K562 (cell line): Measurements from ENCODE around the gene DEGS2. TPM values are rescaled to one million over a fixed set of nuclear protein-coding genes. Genes with fewer than 3 reads are reported as not detected.

Experiments used
- CAMTA2 ChIP-seq: fragments of 250-450 bp; sonication (Bioruptor Pico); conservative IDR thresholded peaks from 2 replicates; pipeline ENCODE4 v1.5.1; 2022
- CC2D1A ChIP-seq: fragments of 450-650 bp; IDR thresholded peaks from 2 replicates; pipeline ENCODE4 v1.6.1; 2017; ENCODE audit warnings: mild to moderate bottlenecking
- ERF ChIP-seq: fragments of 450-650 bp; formaldehyde crosslinking; IDR thresholded peaks from 2 replicates; pipeline ENCODE4 v1.4.0; 2020; ENCODE audit warnings: mild to moderate bottlenecking, mixed read lengths
- ESRRB ChIP-seq: fragments of 250-450 bp; sonication (Bioruptor Pico); IDR thresholded peaks from 2 replicates; pipeline ENCODE4 v1.5.0; 2020; ENCODE audit warnings: mild to moderate bottlenecking, moderate library complexity, borderline replicate concordance
- EZH2 ChIP-seq: IDR thresholded peaks from 2 replicates; pipeline ENCODE4 v1.6.1; 2012; ENCODE audit warnings: low read depth, mild to moderate bottlenecking, inconsistent platforms, low read length, borderline replicate concordance
- L3MBTL2 ChIP-seq: fragments of 450-650 bp; IDR thresholded peaks from 2 replicates; pipeline ENCODE4 v1.6.1; 2016; ENCODE audit warnings: mild to moderate bottlenecking, moderate library complexity
- NBN ChIP-seq: fragments of 450-650 bp; IDR thresholded peaks from 2 replicates; pipeline ENCODE4 v1.6.1; 2016; ENCODE audit warnings: low read depth, mild to moderate bottlenecking
- NR2C2 ChIP-seq, 2 experiments: fragments of 200-800 bp in 1 of 2; sonication (Bioruptor generic) in 1 of 2; sonication (generic) in 1 of 2; formaldehyde crosslinking in 1 of 2; IDR thresholded peaks; 2 replicates each; pipeline versions ENCODE4 v1.6.1 to v1.8.0; 2016 to 2022; ENCODE audit warnings: mild to moderate bottlenecking in 1 of 2, missing compliant biosample characterization in 1 of 2, missing genetic modification characterization in 1 of 2, missing genetic modification reagents in 1 of 2
- NR2F6 ChIP-seq: fragments of 450-650 bp; formaldehyde crosslinking; IDR thresholded peaks from 2 replicates; pipeline ENCODE4 v1.4.0; 2020; ENCODE audit warnings: mild to moderate bottlenecking
- NR3C1 ChIP-seq: sonication (generic); formaldehyde crosslinking; IDR thresholded peaks from 2 replicates; pipeline ENCODE4 v1.8.1; 2022; ENCODE audit warnings: missing genetic modification reagents
- PATZ1 ChIP-seq: fragments of 250-450 bp; sonication (Bioruptor Pico); IDR thresholded peaks from 2 replicates; pipeline ENCODE4 v1.5.0; 2020; ENCODE audit warnings: mild to moderate bottlenecking, borderline replicate concordance
- PREB ChIP-seq: sonication (generic); formaldehyde crosslinking; IDR thresholded peaks from 2 replicates; pipeline ENCODE4 v1.8.1; 2023; ENCODE audit warnings: mild to moderate bottlenecking, missing genetic modification reagents
- RAD21 ChIP-seq, 2 experiments: fragments of 250-450 bp in 1 of 2; fragments of 450-650 bp in 1 of 2; sonication (Bioruptor Pico) in 1 of 2; formaldehyde crosslinking in 1 of 2; IDR thresholded peaks in 1 of 2; conservative IDR thresholded peaks in 1 of 2; 2 replicates each; pipeline versions ENCODE4 v1.4.0 to v1.8.0; 2020 to 2022; ENCODE audit warnings: mild to moderate bottlenecking in 2 of 2, moderate library complexity in 1 of 2
- RBM14 ChIP-seq: fragments of 200-400 bp; formaldehyde crosslinking; IDR thresholded peaks from 2 replicates; pipeline ENCODE4 v1.6.1; 2018; ENCODE audit warnings: low read depth, mild to moderate bottlenecking, low read length, moderate library complexity, borderline replicate concordance; ENCODE audit not compliant: insufficient read depth
- RBM15 ChIP-seq: fragments of 200-400 bp; formaldehyde crosslinking; IDR thresholded peaks from 2 replicates; pipeline ENCODE4 v1.6.1; 2018; ENCODE audit warnings: mild to moderate bottlenecking, low read length, moderate library complexity; ENCODE audit not compliant: insufficient read depth
- TBL1XR1 ChIP-seq, 2 experiments: IDR thresholded peaks; 2 replicates each; pipeline ENCODE4 v1.6.1; 2012; ENCODE audit warnings: improper control_type of control experiment in 2 of 2, low read length in 2 of 2, mild to moderate bottlenecking in 1 of 2
- TCF7 ChIP-seq: sonication (generic); IDR thresholded peaks from 2 replicates; pipeline ENCODE4 v1.6.1; 2016; ENCODE audit warnings: antibody characterized with exemption, borderline replicate concordance
- ZBED1 ChIP-seq: IDR thresholded peaks from 2 replicates; pipeline ENCODE4 v1.6.1; 2014
- ZBTB12 ChIP-seq: fragments of 250-450 bp; sonication (Bioruptor Pico); IDR thresholded peaks from 2 replicates; pipeline ENCODE4 v1.4.0; 2020
- ZNF239 ChIP-seq: fragments of 250-450 bp; sonication (Bioruptor Pico); IDR thresholded peaks from 2 replicates; pipeline ENCODE4 v1.4.0; 2020; ENCODE audit warnings: mild to moderate bottlenecking
- ZNF24 ChIP-seq: fragments of 450-650 bp; IDR thresholded peaks from 2 replicates; pipeline ENCODE4 v1.6.1; 2016
- ZNF282 ChIP-seq: sonication (generic); formaldehyde crosslinking; IDR thresholded peaks from 2 replicates; pipeline ENCODE4 v1.8.1; 2023; ENCODE audit warnings: missing genetic modification reagents
- ZNF436 ChIP-seq: fragments of 250-450, 450-650 bp; sonication (Bioruptor Pico); formaldehyde crosslinking; IDR thresholded peaks from 2 replicates; pipeline ENCODE4 v1.7.0; 2020; ENCODE audit warnings: mild to moderate bottlenecking
- ZNF584 ChIP-seq: fragments of 200-800 bp; sonication (Bioruptor generic); IDR thresholded peaks from 2 replicates; pipeline ENCODE4 v1.6.1; 2016; ENCODE audit warnings: low read depth, mild to moderate bottlenecking, missing genetic modification characterization, missing compliant biosample characterization
- ZNF696 ChIP-seq: fragments of 250-450 bp; sonication (Bioruptor Pico); conservative IDR thresholded peaks from 2 replicates; pipeline ENCODE4 v1.4.0; 2020; ENCODE audit warnings: mild to moderate bottlenecking, moderate library complexity
- polyA plus RNA-seq, 8 experiments: library from polyadenylated mRNA; depleted of rRNA in 4 of 8; stranded (reverse) in 5 of 8; unstranded in 3 of 8; fragments of >200 nt; fragmentation: Nextera tagmentation in 2 of 8; fragmentation: Illumina TruSeq in 1 of 8; extraction: Ambion mirVana in 2 of 8; extraction: Trizol in 1 of 8; gene quantifications; 2 replicates each; pipeline versions ENCODE4 v1.2.1 to v1.2.3, GENCODE V29; 2011 to 2014; ENCODE audit warnings: inconsistent platforms in 1 of 8, missing spikeins in 1 of 8
- total RNA-seq, 7 experiments: library from RNA; depleted of rRNA in 6 of 7; stranded (reverse); fragments of >200 nt in 6 of 7; fragmentation: Illumina TruSeq in 2 of 7; extraction: Trizol in 2 of 7; gene quantifications; 2 replicates each; pipeline versions ENCODE4 v1.2.1 to v1.2.3, GENCODE V29; 2011 to 2021; ENCODE audit warnings: low replicate concordance in 1 of 7

The DEGS2 gene
- total and polyA plus RNA-seq, 9 of the 15 experiments (the other 6 are each of a cell fraction or from before 2014, with no cell fraction given) = 0.22 to 2.9 (median 0.70) TPM

GRCh38 chr14:100142073-100143040 lies 17.1 kb downstream of the DEGS2 start (continued):
- TF ChIP-seq RBM15 = no peak
- no peak for TF ChIP-seq CAMTA2 (CRISPR knock-in tag)
- TF ChIP-seq NR2F6 (CRISPR knock-in tag) = no peak
- peak in 1 of 2 experiments; percentile 84; a peak in 2 of 4 replicates for TF ChIP-seq TBL1XR1 (IDR thresholded peaks at IDR 0.05; ENCODE audit: low read length in 2 of 2)
- no peak for TF ChIP-seq ZNF696
- no peak for TF ChIP-seq RAD21 (CRISPR knock-in tag; conservative IDR thresholded peaks at IDR 0.05 in 1 of 2, IDR thresholded peaks at IDR 0.05 in 1 of 2)
- TF ChIP-seq EZH2 = no peak
- no peak for TF ChIP-seq ZNF282 (CRISPR knock-in tag)
- no peak; the same call in 1 of the 2 replicates for TF ChIP-seq ZNF584 (CRISPR knock-in tag)
- no peak for TF ChIP-seq PATZ1
- TF ChIP-seq L3MBTL2 = no peak; the same call in 1 of the 2 replicates
- TF ChIP-seq NBN = no peak
- TF ChIP-seq NR3C1 (CRISPR knock-in tag) = no peak
- no peak for TF ChIP-seq ZNF24
- no peak for TF ChIP-seq ESRRB
- TF ChIP-seq TCF7 = no peak
- TF ChIP-seq NR2C2 (CRISPR knock-in tag; IDR thresholded peaks at IDR 0.05) = no peak
- TF ChIP-seq NR2C2 (tag; IDR thresholded peaks at IDR 0.05) = 0 out of 2 replicates have a peak, but pooled peaks have one; percentile 8
- no peak for TF ChIP-seq ZBTB12 (CRISPR knock-in tag)
- no peak for TF ChIP-seq ERF (CRISPR knock-in tag)
- no peak for TF ChIP-seq ZNF239
- peak; percentile 41; the same call in 1 of the 2 replicates for TF ChIP-seq CC2D1A
- TF ChIP-seq ZNF436 (CRISPR knock-in tag) = no peak
- no peak for TF ChIP-seq PREB (CRISPR knock-in tag)
- no peak for TF ChIP-seq ZBED1
- TF ChIP-seq RBM14 = no peak
